Ectodermal cell (in vitro differentiated cells): ENCODE results near the gene GRIP2.

ENCODE experiments used
- H3K27ac ChIP-seq: 2 replicates; pipeline ENCODE4 v1.7.0; 2013; ENCODE audit warnings: mild to moderate bottlenecking, low read depth, low read length; ENCODE audit not compliant: insufficient read depth, poor library complexity, severe bottlenecking
- H3K27me3 ChIP-seq: 2 replicates; pipeline ENCODE4 v1.7.0; 2013; ENCODE audit warnings: mild to moderate bottlenecking, low read length; ENCODE audit not compliant: insufficient read depth, control insufficient read depth, poor library complexity, severe bottlenecking
- H3K36me3 ChIP-seq: one replicate; pipeline ENCODE4 v1.7.0; 2013; ENCODE audit warnings: low read length; ENCODE audit not compliant: control insufficient read depth, insufficient read depth
- H3K4me1 ChIP-seq: one replicate; pipeline ENCODE4 v1.7.0; 2013; ENCODE audit warnings: low read length; ENCODE audit not compliant: control insufficient read depth, insufficient read depth
- H3K4me3 ChIP-seq: 2 replicates; pipeline ENCODE4 v1.7.0; 2013; ENCODE audit warnings: low read depth, low read length, control low read depth; ENCODE audit not compliant: insufficient read depth
- H3K9me3 ChIP-seq: 2 replicates; pipeline ENCODE4 v1.7.0; 2013; ENCODE audit warnings: mild to moderate bottlenecking, low read length, moderate library complexity; ENCODE audit not compliant: control insufficient read depth
- WGBS, 2 experiments: methylation state at CpG; one replicate each; pipeline ENCODE4 v1.1.7; 2013; ENCODE audit warnings: missing lambda C conversion rate in 2 of 2; 5-methylcytosine and 5-hydroxymethylcytosine counted together

GRIP2 gene

GRCh38 chr3:14522768-14523167 is 17.4 kb downstream of the GRIP2 start:
- H3K27me3 ChIP-seq = no peaks in the 10 kb centered on the region

DNA sequence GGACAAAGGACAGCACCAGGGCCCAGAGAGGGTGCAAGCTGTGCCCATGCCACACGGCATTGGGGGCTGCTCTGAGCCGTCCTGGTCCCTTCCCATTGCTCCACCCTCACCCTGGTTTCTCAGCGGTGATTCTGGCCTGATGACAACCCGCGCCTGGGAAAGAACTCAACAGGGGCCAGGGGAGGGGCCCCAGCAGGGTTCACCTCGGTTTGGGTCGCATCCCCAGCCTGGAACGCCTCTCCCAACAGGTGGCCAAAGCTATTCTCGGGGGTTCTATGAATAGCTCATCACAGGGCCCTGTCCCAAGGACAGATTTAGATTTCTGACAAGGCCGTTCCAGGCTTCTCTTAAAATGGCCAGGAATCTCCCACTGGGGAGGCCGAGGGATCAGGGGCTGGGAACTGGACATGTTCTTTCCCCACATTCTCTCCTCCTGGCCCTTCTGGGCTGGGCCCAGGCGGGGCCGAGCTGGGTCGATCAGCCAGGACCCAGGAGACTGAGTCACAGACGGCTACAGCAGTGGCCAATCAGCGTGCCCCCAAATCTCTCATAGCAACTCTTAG is 17.9 kb downstream of the GRIP2 start:
- H3K36me3 ChIP-seq = no peaks in the 10 kb centered on the region
- WGBS, 2 experiments = 66% methylated on average over 16 of the region's 16 CpGs
- no peak overlapping the region for H3K27ac ChIP-seq
- no peaks in the 10 kb centered on the region for H3K4me1 ChIP-seq
- H3K27me3 ChIP-seq = no peaks in the 10 kb centered on the region
- H3K9me3 ChIP-seq = no peaks in the 10 kb centered on the region
- H3K4me3 ChIP-seq = no peak overlapping the region

More at GRCh38 chr3:14522768-14523167, 17.4 kb downstream of the GRIP2 start:
- WGBS, 2 experiments = 95% methylated on average over 12 of the region's 12 CpGs
- Histone ChIP-seq H3K9me3 (no peaks in the 10 kb centered on the region), H3K27ac (no peak overlapping the region), H3K4me1 (no peaks in the 10 kb centered on the region), H3K4me3 (no peak overlapping the region), H3K36me3 (no peaks in the 10 kb centered on the region)

DNA sequence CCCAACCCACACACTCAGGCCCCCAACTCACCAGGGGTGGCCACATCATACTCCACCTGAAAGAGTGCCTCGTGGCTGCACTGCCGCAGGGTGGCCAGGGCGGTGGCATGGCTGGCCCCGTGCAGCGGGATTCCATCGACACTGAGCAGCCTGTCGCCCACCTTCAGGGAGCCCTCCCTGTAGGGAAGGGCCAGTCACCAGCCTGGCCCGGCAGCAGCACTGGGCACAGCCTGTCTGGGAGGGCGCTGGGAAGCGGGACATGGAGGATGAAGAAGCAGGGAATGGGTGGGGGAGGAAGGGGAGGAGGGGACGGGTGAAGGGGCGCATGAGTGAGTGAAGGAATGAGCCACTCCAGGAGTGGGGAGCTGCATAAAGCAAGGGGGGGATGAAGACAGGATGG is 18.5 kb downstream of the GRIP2 start:
- Histone ChIP-seq H3K4me1 (no peaks in the 10 kb centered on the region), H3K36me3 (no peaks in the 10 kb centered on the region), H3K27me3 (no peaks in the 10 kb centered on the region), H3K27ac (no peak overlapping the region), H3K9me3 (no peaks in the 10 kb centered on the region), H3K4me3 (no peak overlapping the region)
- WGBS, 2 experiments = 88 to 92% methylated on average over 12 of the region's 12 CpGs

DNA sequence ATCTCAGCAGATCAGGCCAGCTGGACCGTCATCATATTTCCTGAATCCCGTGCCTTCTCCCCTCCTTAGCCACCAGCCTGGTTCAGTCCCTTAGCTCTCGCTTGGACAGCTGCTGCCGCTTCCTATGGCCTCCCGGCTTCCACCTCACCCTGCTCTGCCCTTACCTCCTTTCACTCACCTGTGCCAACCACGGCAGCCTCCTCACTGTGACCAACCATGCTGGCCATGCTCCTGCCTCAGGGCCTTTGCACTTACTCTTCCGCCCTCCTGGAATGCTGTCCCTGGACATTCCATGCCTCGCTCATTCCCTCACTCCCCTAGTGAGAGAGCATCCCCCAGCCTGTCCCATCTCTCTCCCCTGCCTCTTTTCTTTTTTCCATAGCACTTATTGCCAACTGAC is 19.2 kb downstream of the GRIP2 start:
- WGBS, 2 experiments = 91 to 93% methylated on average over 8 of the region's 8 CpGs
- no peaks in the 10 kb centered on the region for H3K27me3 ChIP-seq
- no peaks in the 10 kb centered on the region for H3K36me3 ChIP-seq
- H3K27ac ChIP-seq = no peak overlapping the region
- H3K4me3 ChIP-seq = no peak overlapping the region
- no peaks in the 10 kb centered on the region for H3K9me3 ChIP-seq
- H3K4me1 ChIP-seq = no peaks in the 10 kb centered on the region

- Histone ChIP-seq H3K27ac (no peak overlapping the region), H3K36me3 (no peaks in the 10 kb centered on the region), H3K4me3 (no peak overlapping the region), H3K27me3 (no peaks in the 10 kb centered on the region), H3K4me1 (no peaks in the 10 kb centered on the region), H3K9me3 (no peaks in the 10 kb centered on the region)
- 87 to 89% methylated on average over 15 of the region's 15 CpGs for WGBS, 2 experiments
These were observed 20.0 kb downstream of the GRIP2 start for GRCh38 chr3:14520149-14520548.

GRCh38 chr3:14519406-14519805 is 20.7 kb downstream of the GRIP2 start:
- no peaks in the 10 kb centered on the region for H3K36me3 ChIP-seq
- 81 to 84% methylated on average over 1 of the region's 1 CpG for WGBS, 2 experiments
- H3K27ac ChIP-seq = no peak overlapping the region
- H3K27me3 ChIP-seq = no peaks in the 10 kb centered on the region
- H3K4me3 ChIP-seq = no peak overlapping the region
- H3K9me3 ChIP-seq = no peaks in the 10 kb centered on the region
- no peaks in the 10 kb centered on the region for H3K4me1 ChIP-seq

GRCh38 chr3:14518893-14519292 is 21.2 kb downstream of the GRIP2 start:
- Histone ChIP-seq H3K4me3 (no peak overlapping the region), H3K27ac (no peak overlapping the region), H3K9me3 (no peaks in the 10 kb centered on the region), H3K27me3 (no peaks in the 10 kb centered on the region), H3K4me1 (no peaks in the 10 kb centered on the region), H3K36me3 (no peaks in the 10 kb centered on the region)
- 95 to 96% methylated on average over 11 of the region's 11 CpGs for WGBS, 2 experiments

GRCh38 chr3:14518432-14518802 is 21.7 kb downstream of the GRIP2 start:
- 79 to 83% methylated on average over 7 of the region's 7 CpGs for whole genome bisulfite sequencing, 2 experiments
- no peaks in the 10 kb centered on the region for H3K36me3 ChIP-seq
- no peaks in the 10 kb centered on the region for H3K27me3 ChIP-seq
- H3K4me1 ChIP-seq = no peaks in the 10 kb centered on the region
- no peak overlapping the region for H3K4me3 ChIP-seq
- no peak overlapping the region for H3K27ac ChIP-seq
- no peaks in the 10 kb centered on the region for H3K9me3 ChIP-seq

DNA sequence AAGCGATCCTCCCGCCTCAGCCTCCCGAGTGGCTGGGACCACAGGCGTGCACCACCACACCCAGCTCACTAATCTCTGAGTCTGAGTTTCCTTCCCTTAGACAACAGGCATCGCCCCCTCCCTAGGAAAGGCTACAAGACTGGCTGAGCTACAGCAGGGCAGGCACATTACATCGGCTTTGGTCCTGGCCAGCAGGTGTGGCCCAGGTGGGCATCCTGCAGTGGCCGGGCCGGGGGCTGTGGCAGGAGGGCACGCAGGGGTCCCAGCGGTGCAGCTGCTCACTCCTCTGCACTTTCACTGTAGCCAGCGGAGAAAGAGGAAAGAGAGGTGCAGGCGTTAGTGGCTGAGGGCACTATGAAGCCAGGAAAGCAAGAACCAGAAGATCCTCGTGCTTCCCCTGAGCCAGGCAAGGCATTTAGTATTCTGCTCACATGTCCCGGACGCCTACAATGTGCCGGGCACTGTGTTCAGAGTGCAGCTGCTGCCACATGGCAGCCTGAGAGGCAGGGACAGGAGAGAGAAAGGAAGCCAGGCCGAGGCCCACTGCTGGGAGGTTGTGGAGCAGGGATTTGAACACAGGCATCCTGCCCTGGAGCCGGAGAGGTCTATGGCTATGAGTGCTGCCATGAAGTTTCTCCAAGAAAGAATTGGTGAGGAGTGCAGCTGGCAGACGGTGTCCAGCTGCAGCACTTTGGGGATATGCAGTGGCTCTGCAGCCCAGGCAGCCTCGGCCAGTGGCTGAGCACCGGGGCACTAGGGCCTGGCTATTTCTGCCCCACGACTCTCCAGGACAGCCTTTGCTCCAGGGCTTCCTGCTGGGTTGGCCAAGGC is 22.3 kb downstream of the GRIP2 start:
- no peak overlapping the region for H3K27ac ChIP-seq
- 85 to 88% methylated on average over 22 of the region's 22 CpGs for WGBS, 2 experiments
- H3K4me3 ChIP-seq = no peak overlapping the region
- no peaks in the 10 kb centered on the region for H3K4me1 ChIP-seq
- H3K36me3 ChIP-seq = no peaks in the 10 kb centered on the region
- no peaks in the 10 kb centered on the region for H3K9me3 ChIP-seq
- H3K27me3 ChIP-seq = no peaks in the 10 kb centered on the region

DNA sequence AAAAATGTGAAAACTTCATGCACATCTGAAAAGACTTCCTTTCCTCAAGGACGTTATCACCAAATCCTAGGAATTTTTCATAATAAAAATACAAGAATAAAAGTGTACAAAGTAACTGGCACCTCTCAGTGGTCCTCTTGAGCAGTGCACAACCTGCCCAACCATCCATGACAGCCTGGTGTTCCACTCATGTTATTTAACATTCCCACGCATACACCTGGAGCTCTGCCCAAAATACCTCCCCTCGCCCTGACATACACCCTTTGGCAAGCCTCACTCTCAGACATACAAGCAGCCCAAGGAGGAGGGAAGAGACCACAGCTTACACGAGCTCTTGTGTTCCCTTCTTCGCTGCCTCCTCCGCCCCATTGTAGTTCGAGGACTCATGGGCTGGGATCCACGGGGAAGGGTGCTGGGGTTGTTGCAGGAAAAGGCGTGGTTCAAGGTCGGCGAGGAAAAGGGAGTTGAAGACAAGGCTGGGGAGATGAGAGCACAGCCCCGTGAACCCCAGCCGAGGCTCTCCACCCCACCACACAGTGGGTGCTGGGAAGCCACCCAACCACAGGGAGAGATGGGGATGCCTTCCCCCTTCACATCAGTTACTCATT is 23.3 kb downstream of the GRIP2 start:
- Histone ChIP-seq H3K4me3 (no peak overlapping the region), H3K27me3 (no peaks in the 10 kb centered on the region), H3K36me3 (no peaks in the 10 kb centered on the region), H3K4me1 (no peaks in the 10 kb centered on the region), H3K9me3 (no peaks in the 10 kb centered on the region), H3K27ac (no peak overlapping the region)
- WGBS, 2 experiments = 92 to 95% methylated on average over 13 of the region's 13 CpGs
